HG03571 (cell line): ENCODE data around the gene HNRNPLL.
A peak's percentile ranks its signal among the peaks of the same experiment; 100 is the strongest.
"Not testable (repeated sequence)": the region's sequence is repeated elsewhere in the genome, so short reads cannot be mapped to it uniquely, and the experiment has no call there.

Experiments used
- ATAC-seq: cut with Tn5 transposase; IDR thresholded peaks from one replicate; pipeline ENCODE4 v1.9.1; 2021; ENCODE audit not compliant: unreplicated experiment

Gene HNRNPLL

DNA sequence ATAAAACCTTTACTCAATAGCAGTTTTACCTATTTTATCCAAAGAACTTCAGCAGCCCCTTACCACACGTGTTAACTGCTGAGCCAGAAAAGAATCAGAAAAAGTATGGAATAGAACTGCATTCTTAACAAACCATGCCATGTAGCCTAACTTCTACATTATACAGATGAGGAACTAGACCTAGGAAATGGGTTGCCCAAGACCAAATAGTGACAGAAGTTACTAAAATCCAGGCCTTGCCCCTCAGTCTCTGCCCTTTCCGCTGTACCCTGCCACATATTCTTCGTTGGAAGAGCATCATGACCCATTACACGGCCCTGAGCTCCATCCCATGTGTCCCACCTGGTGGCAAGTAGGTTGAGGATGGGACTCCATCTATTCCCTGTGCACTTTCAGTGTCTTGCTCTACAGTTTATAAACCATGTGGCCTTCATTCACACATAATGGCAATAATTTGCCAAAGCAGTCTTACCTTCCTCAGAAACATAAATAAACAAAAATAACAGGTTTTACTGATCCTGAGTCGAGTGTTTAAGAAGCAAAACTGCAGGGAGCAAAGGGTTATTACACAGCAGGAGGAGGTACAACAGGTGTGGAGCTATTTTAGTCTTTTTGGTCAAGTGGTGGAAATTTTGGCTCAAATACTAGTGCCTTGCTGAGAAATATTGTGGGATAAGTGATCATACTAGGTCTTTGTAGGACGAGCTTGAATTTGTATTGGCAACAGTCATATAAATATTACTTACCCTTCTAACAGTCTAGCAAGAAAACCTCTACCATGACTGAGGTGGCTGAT, 46.5 kb downstream of the HNRNPLL start:
- ATAC-seq, result no peak

DNA sequence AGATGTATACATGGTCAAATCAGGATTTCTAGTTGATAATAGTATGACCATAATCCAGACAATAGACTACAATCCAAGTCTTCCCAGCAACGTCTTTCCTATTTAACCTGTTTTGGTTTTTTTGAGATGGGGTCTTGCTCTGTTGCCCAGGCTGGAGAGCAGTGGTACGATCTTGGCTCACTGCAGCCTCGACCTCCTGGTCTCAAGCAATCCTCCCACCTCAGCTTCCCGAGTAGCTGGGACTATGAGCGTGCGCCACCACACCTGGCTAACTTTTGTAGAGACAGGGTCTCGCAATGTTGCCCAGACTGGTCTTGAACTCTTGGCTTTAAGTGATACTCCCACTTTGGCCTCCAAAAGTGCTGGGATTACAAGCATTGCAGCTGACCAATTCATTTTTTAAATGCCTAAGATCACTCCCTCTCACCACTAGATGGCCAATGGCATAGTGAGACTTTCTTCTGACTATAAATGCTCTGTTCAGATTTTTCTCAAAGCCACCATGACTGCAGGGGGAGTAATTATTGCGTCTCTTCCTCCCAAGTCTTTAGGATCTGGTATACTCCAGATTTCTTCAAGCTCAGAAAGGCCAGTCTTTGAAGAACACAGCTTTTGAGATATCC, 47.6 kb downstream of the HNRNPLL start:
- ATAC-seq, result no peak

DNA sequence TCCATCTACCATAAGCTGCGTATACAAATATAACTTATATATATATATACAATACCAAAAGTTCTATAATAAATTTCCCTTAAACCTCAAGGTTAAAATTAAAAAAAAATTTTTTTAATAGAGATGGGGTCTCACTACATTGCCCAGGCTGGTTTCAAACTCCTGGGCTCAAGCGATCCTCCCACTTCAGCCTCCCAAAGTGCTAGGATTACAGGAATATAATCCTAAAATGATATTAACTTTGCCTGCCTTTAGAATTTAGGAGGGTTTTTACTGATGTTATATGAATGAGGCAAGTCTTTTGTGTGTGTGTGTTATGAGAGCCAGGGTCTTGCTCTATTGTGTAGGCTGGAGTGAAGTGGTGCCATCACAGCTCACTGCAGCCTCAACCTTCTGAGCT, 49.2 kb downstream of the HNRNPLL start:
- no peak for ATAC-seq

DNA sequence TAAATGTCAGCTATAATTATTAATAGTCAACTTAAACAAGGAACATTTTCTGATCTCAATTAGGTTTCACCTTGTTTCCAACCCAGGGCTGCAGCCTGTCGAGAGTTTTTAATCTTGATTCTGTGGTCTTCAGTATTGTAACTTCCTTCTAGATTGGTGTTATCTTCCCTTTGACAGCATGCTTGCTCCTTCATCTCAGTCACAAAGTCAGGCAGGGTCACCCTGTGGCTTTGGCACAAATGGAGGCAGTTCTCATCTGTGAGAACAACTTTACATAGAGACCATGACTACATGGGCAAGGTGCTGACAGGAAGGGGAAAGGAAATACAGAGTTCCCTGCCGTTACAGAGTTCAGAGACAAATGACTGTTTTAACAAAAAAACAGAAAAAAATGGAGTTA, 50.5 kb downstream of the HNRNPLL start:
- no peak for ATAC-seq

DNA sequence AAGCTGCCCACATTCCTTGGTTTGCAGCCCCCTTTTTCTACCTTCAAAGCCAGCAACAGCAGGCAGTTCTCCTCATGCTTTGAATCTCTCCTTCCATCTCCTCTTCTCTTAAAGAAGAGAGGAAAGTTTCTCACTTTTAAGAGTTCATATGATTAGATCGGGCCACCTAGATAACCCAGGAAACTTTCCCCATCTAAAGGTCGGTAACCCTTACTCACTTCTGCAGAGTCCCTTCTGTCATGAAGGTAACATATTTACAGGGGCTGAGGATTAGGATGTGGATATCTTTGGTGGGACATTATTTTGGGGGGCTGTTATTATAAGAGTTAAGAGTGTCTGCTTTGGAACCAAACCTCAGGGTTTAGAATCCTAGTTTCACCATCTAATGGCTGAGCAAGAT, 51.0 kb downstream of the HNRNPLL start:
- no peak for ATAC-seq

DNA sequence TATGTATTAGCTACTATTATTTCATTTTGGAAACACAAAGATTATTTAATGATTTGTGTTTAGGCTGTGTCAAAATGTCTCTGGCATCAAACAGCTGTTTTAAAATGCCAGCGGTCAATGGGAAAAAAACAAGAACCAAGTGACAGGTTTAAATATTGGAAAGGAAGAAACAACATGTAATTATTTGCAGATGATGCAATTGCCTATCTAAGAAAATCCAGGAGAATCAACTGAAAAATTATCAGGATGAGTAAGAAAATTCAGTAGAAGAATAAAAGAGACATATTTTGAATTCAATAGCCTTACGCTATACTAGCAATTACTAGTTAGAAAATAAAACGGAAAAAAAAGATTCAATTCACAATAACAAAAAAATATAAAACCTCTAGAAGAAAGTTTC, 51.6 kb downstream of the HNRNPLL start:
- ATAC-seq, result no peak

DNA sequence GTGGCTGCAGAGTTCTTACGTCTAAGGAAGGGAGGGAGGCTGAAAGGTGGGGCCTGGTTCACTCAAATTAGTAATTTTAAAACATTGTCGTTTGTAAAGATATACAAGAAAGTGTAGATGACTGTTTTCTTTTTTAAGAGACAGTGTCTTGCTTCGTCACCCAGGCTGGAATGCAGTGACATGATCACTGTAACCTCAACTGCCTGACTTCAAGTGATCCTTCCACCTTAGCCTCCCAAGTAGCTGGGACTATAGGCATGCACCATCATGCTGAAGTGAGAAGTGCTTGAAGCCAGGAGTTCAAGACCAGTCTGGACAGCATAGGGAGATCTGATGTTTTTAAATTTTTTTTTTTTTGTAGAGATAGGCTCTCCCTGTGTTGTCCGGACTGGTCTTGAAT, 52.9 kb downstream of the HNRNPLL start:
- no peak for ATAC-seq

DNA sequence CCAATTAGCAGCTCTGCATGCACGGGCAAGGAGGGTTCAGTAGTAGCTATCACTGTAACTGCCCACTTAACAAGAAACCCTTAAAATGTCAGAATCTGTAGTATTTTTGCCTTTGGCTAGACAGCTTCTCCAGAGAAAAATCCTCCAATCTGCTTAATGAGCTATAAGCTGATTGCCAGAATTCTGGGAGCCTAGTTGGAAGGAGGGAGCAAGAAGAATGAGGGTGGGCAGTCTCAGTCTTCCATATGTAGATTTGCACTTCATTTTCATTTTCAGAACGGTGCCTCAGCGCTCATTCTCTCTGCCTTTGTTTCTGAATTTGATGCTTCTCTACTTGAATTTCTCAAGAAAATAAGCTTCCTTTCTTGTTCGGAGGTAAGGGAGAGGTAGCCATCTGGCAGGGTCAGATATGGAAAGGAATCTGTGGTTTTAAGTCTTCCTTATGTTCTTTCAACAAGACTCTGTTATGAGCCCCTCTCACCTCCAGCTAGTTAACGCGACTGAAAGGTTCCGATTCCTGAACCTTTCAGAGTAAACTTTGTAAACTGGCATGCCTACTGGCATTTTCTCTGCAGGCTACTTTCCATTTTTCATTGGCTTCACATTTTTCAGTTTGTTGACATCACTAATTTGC, 53.5 kb downstream of the HNRNPLL start:
- ATAC-seq, result no peak

DNA sequence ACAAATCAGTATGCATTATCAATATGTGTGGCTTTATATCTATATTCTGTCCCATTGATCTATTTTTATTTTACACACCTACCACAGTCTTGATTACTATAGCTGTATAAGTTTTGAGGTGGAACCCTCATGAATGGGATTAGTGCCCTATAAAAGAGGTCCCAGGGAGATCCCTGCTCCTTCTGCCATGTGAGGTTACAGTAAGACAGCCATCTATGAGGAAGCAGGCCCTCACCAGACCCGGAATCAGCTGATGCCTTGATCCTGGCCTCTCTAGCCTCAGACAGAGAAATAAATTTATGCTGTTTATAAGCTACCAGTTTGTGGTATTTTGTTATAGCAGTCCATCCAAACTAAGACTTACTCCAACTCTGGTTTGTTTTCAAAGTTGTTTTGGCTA, 54.9 kb downstream of the HNRNPLL start:
- no peak for ATAC-seq

DNA sequence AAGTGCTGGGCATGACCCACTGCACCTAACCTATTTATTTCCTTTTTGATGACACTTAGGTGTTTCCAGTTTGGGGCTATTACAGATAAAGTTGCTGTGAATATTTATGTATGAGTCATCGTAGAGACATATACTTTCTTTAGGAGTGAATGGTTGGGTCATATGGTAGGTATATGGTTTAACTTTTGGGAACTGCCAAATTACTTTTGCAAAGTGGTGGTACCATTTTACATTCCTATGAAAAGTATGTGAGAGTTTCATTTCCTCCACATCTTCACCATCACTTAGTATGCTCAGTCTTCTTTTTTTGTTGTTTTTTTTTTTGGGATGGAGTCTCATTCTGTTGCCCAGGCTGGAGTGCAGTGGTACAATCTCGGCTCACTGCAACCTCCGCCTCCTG, 56.1 kb downstream of the HNRNPLL start:
- no peak for ATAC-seq

DNA sequence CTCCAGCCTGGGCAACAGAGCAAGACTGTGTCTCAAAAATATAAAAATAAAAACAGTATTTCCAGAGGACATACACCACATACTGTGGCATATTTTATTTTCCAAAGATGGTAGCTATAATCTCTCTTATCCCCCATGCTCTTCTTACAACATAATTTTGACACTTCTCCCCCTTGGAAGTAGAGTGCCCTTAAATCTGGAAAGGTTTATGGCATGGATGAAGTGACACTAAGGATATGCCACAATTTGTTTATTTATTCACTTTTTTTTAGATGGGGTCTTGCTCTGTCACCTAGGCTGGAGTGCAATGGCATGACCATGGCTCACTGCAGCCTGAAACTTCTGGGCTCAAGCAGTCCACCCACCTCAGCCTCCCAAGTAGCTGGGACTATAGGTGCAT, 56.7 kb downstream of the HNRNPLL start:
- no peak for ATAC-seq

DNA sequence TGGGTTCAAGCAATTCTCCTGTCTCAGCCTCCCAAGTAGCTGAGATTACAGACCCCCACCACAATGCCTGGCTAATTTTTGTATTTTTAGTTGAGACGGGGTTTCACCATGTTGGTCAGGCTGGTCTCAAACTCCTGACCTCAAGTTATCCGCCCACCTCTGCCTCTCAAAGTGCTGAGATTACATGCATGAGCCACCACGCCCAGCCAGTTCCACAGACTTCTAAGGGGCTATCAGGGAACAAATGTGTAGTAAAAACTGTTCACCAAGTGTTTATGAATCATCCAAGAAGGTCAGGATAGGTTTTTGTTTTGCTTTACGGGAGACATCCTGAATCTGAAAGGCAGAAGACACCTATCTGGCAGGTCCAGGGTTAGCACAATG, 60.5 kb downstream of the HNRNPLL start:
- ATAC-seq, result not testable (repeated sequence)

DNA sequence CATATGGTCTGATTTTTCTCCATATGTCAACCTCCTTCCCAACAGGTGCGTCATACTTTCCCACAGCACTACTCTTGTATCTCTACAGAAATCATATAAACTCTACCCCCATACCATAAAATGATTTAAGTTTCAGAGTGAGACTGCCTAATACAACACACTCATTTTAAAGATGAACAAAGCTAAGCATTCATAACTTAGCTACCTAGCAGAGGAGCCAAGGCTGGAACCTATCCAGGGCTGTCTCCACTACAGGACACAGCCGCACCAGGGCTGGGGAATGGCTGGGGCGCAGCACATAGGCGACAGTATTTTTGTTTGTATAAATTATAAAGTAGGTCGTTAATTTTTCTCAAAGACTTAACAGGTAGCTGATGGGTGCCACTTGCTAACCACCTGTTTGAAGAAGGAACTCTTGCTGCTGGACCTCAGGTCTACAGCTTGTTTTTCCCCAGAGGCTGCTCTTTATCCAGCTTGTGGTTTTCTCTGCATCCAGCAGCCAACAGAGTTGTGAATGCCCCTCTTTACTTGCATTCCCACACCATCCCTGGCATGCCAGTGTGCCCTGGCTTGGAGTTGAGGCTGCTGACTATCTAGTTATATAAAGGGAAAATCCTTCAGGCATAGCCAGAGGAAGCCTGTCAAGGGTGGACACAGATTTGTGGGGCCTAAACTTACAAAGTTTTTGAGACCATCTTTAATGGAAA, 62.0 kb downstream of the HNRNPLL start:
- no peak for ATAC-seq

DNA sequence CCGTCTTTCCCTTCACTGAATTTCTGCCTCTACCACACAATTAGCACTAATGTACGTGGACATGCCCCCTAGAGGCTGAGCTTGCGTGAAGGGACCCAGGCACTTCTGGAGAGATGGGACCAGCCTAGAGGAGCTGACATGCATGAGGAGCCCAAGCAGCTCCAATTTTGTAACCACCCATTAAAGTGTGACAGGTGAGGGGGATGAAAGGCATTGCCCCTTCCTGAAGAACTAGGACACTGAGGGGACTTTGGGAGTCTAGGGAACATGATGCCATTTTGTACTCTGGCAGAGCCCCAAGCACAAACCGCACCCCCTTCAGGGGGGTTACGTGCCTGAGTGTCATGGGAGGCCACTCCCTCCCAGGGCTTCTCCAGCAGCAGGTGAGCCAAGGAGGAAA, 63.6 kb downstream of the HNRNPLL start:
- ATAC-seq, result no peak

DNA sequence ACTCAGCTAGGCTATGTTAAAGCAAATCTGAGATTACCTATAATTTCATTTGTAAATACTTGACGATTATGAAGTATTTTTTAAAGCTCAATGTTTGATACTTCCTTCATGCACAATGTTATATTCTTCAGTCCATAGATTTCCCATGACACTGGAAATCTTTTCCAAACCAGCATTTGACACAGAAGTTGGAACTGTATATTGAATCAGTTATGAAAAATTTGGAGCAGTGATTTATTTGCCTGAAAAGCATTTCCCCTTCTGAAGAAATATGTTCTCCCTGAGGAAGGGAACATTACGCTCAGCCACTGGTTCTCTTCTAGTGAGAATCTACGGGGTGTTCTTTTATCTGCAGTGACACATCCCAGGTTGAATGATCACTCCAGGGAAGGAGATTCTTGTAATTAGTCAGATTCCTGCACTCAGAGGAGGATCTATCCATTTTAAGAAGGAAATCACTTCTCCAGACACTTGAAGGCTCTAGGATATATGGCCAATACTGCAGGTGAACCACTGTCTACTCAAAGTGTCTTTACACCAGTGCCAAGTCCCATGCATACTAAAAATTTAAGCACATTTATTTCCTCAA, 64.7 kb downstream of the HNRNPLL start:
- no peak for ATAC-seq

DNA sequence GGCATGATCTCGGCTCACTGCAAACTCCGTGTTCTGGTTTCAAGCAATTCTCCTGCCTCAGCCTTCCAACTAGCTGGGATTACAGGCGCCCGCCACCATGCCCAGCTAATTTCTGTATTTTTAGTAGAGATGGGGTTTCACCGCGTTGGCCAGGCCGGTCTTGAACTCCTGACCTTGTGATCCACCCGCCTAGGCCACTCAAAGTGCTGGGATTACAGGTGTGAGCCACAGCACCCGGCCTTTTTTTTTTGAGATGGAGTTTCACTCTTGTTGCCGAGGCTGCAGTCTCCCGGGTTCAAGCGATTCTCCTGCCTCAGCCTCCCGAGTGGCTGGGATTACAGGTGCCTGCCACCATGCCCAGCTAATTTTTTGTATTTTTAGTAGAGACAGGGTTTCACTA, 65.4 kb downstream of the HNRNPLL start:
- not testable (repeated sequence) for ATAC-seq

DNA sequence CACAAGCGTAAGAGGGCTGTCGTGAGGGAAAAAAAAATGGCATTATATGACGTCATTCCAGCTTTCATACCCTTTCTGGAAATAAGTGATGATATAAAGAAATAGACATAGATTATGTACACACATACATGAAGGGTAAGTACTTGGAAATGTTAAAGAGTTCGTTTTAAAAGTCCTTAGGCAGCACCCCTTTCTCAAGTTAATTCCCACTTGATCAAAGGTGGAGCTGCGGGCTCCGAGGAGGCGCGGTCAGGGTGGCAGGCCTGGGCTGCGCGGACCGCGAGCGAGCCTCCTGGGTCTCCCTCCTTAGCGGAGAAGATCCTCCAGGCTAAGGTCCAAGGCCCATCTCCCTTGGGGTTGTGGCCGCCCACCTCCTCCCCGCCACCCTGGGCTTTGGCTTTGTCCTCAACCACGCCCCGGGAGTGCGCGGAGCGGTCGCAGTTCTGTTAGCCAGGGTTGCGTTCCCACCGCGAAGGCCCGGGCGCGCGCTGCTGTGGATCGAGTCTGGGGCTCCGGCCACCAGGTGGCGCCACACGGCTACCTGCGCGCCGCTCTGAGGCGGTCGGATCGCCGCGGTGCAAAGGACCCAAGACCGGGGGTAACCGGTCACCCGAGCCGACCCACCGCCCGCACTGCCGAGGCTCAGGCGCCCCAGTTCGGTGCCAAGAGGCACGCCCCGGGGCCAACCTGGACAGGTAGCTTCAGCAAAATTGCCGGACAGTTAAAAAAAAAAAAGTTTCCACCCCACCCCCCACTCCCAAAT, 66.8 kb downstream of the HNRNPLL start:
- ATAC-seq, result peak; percentile 56

DNA sequence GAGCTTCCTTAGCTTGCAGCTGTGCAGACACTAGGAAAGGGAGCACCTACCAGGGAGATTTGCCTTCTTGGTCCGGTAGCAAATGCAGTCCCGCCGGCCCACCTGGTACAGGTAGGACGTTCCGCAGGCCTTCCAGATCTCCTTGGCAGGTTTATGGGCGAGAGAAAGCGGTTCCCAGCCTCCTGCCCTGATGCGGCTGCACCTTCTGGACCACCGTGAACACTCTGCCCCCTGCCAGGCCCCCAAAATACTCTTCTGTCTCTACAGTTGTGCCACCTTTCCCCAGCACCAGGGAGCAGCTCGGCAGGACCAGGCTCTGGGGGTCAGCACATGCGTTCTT, 67.4 kb downstream of the HNRNPLL start:
- ATAC-seq, result no peak

DNA sequence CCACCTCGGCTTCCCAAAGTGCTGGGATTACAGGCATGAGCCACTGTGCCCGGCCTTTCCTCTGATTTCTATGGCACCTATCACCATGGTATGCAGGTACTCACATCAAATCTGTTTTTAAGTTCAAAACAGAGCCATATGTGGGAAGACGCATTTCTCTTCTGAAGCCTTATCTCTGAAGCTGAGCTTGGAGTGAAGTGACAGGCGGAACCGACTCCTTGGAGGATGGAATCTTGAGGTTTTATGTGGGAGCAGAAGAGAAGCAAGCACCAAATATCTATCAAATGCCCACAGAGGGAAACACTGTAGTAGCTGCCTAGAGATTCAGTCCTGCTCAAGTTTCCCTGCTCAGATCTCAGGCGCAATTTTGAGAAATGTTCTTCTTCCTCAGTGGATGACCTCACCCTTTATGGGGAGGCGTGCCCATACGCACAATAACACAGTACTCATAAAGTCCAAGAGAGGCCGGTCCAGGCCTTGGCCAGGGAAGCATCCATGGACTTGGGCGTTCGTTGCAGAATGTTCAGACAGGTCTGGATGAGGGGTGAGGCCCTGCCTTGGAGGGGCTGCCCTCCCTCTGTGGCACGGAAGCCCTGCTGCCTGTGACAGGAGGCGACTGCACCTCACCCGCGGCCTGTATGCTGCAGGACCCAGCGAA, 67.9 kb downstream of the HNRNPLL start:
- ATAC-seq, result no peak
